ENCODE measurements around the gene SLC37A1.

The SLC37A1 gene

GRCh38 chr21:42599486-42599885, 85.8 kb downstream of the SLC37A1 start:
- no peak overlapping the region for H2AFZ ChIP-seq
- H3K79me2 ChIP-seq, result no peaks in the 10 kb centered on the region
- H3K4me1 ChIP-seq, result no peaks in the 10 kb centered on the region
- no peaks in the 10 kb centered on the region for H3K27me3 ChIP-seq (ENCODE audit: control insufficient read depth, insufficient read depth, low read length)
- no peak overlapping the region for H3K4me3 ChIP-seq (ENCODE audit: low read depth, low read length)
- no peak overlapping the region for H3K27ac ChIP-seq
- no peaks in the 10 kb centered on the region for H3K36me3 ChIP-seq (ENCODE audit: control insufficient read depth, insufficient read depth, low read length)
- H3K9ac ChIP-seq, result no peak overlapping the region
- no peaks in the 10 kb centered on the region for H3K9me3 ChIP-seq (ENCODE audit: control insufficient read depth, low read length)
- no peak for TF ChIP-seq CTCF (IDR thresholded peaks at IDR 0.05)
- no peak overlapping the region for H3K4me2 ChIP-seq (ENCODE audit: low read length)

GRCh38 chr21:42599962-42600361, 86.3 kb downstream of the SLC37A1 start:
- no peak for TF ChIP-seq CTCF (IDR thresholded peaks at IDR 0.05)
- Histone ChIP-seq H3K4me2 (ENCODE audit: low read length) (no peak overlapping the region), H3K36me3 (ENCODE audit: control insufficient read depth, insufficient read depth, low read length) (no peaks in the 10 kb centered on the region), H3K9me3 (ENCODE audit: control insufficient read depth, low read length) (no peaks in the 10 kb centered on the region), H3K4me1 (no peaks in the 10 kb centered on the region), H3K4me3 (ENCODE audit: low read depth, low read length) (no peak overlapping the region), H3K27me3 (ENCODE audit: control insufficient read depth, insufficient read depth, low read length) (no peaks in the 10 kb centered on the region), H3K9ac (no peak overlapping the region), H3K27ac (no peak overlapping the region), H3K79me2 (no peaks in the 10 kb centered on the region), H2AFZ (no peak overlapping the region)

- no peak for TF ChIP-seq CTCF (IDR thresholded peaks at IDR 0.05)
- no peak overlapping the region for H3K9ac ChIP-seq
- no peak overlapping the region for H2AFZ ChIP-seq
- no peaks in the 10 kb centered on the region for H3K36me3 ChIP-seq (ENCODE audit: control insufficient read depth, insufficient read depth, low read length)
- H3K9me3 ChIP-seq (ENCODE audit: control insufficient read depth, low read length), result no peaks in the 10 kb centered on the region
- no peak overlapping the region for H3K27ac ChIP-seq
- H3K4me3 ChIP-seq (ENCODE audit: low read depth, low read length), result no peak overlapping the region
- no peak overlapping the region for H3K4me2 ChIP-seq (ENCODE audit: low read length)
- H3K4me1 ChIP-seq, result no peaks in the 10 kb centered on the region
- H3K27me3 ChIP-seq (ENCODE audit: control insufficient read depth, insufficient read depth, low read length), result no peaks in the 10 kb centered on the region
- H3K79me2 ChIP-seq, result no peaks in the 10 kb centered on the region
Observed at GRCh38 chr21:42601656-42602055, 88.0 kb downstream of the SLC37A1 start.

GRCh38 chr21:42607102-42607501, 93.5 kb downstream of the SLC37A1 start:
- H3K79me2 ChIP-seq, result no peaks in the 10 kb centered on the region
- H3K4me1 ChIP-seq, result no peaks in the 10 kb centered on the region
- H3K4me2 ChIP-seq (ENCODE audit: low read length), result no peak overlapping the region
- no peaks in the 10 kb centered on the region for H3K36me3 ChIP-seq (ENCODE audit: control insufficient read depth, insufficient read depth, low read length)
- H3K9me3 ChIP-seq (ENCODE audit: control insufficient read depth, low read length), result no peaks in the 10 kb centered on the region
- no peak for TF ChIP-seq CTCF (IDR thresholded peaks at IDR 0.05)
- no peak overlapping the region for H2AFZ ChIP-seq
- no peaks in the 10 kb centered on the region for H3K27me3 ChIP-seq (ENCODE audit: control insufficient read depth, insufficient read depth, low read length)
- H3K4me3 ChIP-seq (ENCODE audit: low read depth, low read length), result no peak overlapping the region
- no peak overlapping the region for H3K27ac ChIP-seq
- no peak overlapping the region for H3K9ac ChIP-seq

- Histone ChIP-seq H3K4me2 (ENCODE audit: low read length) (no peak overlapping the region), H3K4me1 (no peaks in the 10 kb centered on the region), H3K27ac (no peak overlapping the region), H2AFZ (no peak overlapping the region), H3K27me3 (ENCODE audit: control insufficient read depth, insufficient read depth, low read length) (no peaks in the 10 kb centered on the region), H3K79me2 (no peaks in the 10 kb centered on the region), H3K9me3 (ENCODE audit: control insufficient read depth, low read length) (no peaks in the 10 kb centered on the region), H3K9ac (no peak overlapping the region), H3K36me3 (ENCODE audit: control insufficient read depth, insufficient read depth, low read length) (no peaks in the 10 kb centered on the region), H3K4me3 (ENCODE audit: low read depth, low read length) (no peak overlapping the region)
- no peak for TF ChIP-seq CTCF (IDR thresholded peaks at IDR 0.05)
Observed at GRCh38 chr21:42607525-42608102, 94.0 kb downstream of the SLC37A1 start.
